IMR-90 (cell line): ENCODE data around the gene STX2. TPM values are rescaled to one million over a fixed set of nuclear protein-coding genes. Genes with fewer than 3 reads are reported as not detected.

Source experiments
- ATAC-seq: fragments of 200-7000 bp; cut with Tn5 transposase; 2 replicates; pipeline ENCODE4 v1.9.1; 2020; ENCODE audit warnings: low read depth, mild to moderate bottlenecking, moderate library complexity
- BruUV-seq: library from RNA; stranded (reverse); fragments of 400-500 nt; replicated peaks from 2 replicates; lab custom pipeline; 2021; lab: Mats Ljungman, UMichigan
- CTCF ChIA-PET: fragments of 300-600 bp; formaldehyde crosslinking; extraction: SDS; loops from one replicate; lab custom pipeline; 2021; ENCODE audit warnings: antibody characterized with exemption; lab: Yijun Ruan, JAX
- POLR2A ChIA-PET: fragments of 300-600 bp; sonication (Branson Sonifier 250); formaldehyde crosslinking; loops from one replicate; lab custom pipeline; 2022; ENCODE audit warnings: antibody characterized with exemption; ENCODE audit not compliant: unreplicated experiment; lab: Charles Lee
- DNase-seq: peaks from one replicate; pipeline ENCODE4 v3.0.0; 2013
- H2AFZ ChIP-seq: replicated peaks from 2 replicates; pipeline ENCODE3; 2013; ENCODE audit warnings: low read length, mild to moderate bottlenecking; ENCODE audit not compliant: poor library complexity
- H2AK5ac ChIP-seq: 2 replicates; pipeline ENCODE4 v1.6.1; 2013; ENCODE audit warnings: low read depth, low read length, inconsistent platforms
- H2AK9ac ChIP-seq: replicated peaks from 2 replicates; pipeline ENCODE3; 2013; ENCODE audit warnings: mild to moderate bottlenecking, low read depth, low read length, moderate library complexity; ENCODE audit not compliant: poor library complexity
- H2BK120ac ChIP-seq: 2 replicates; pipeline ENCODE4 v1.6.1; 2013; ENCODE audit warnings: low read depth, low read length, inconsistent platforms
- H2BK15ac ChIP-seq: 3 replicates; pipeline ENCODE4 v1.6.1; 2013; ENCODE audit warnings: low read depth, low read length, inconsistent platforms
- H2BK20ac ChIP-seq: 2 replicates; pipeline ENCODE4 v1.6.1; 2013; ENCODE audit warnings: low read depth, mild to moderate bottlenecking, inconsistent platforms, low read length, moderate library complexity
- H2BK5ac ChIP-seq: 2 replicates; pipeline ENCODE4 v1.6.1; 2013; ENCODE audit warnings: mild to moderate bottlenecking, low read depth, low read length, inconsistent platforms; ENCODE audit not compliant: poor library complexity, severe bottlenecking
- H3K14ac ChIP-seq: replicated peaks from 2 replicates; pipeline ENCODE4 v1.6.1; 2013; ENCODE audit warnings: low read depth, low read length, inconsistent platforms
- H3K18ac ChIP-seq: 2 replicates; pipeline ENCODE4 v1.6.1; 2013; ENCODE audit warnings: low read depth, low read length, control low read depth
- H3K23ac ChIP-seq: 2 replicates; pipeline ENCODE4 v1.6.1; 2013; ENCODE audit warnings: low read depth, low read length, inconsistent platforms
- H3K27ac ChIP-seq: 2 replicates; pipeline ENCODE4 v1.5.1; 2013; ENCODE audit warnings: mild to moderate bottlenecking, control low read depth, low read length; ENCODE audit not compliant: insufficient read depth
- H3K27me3 ChIP-seq: 2 replicates; pipeline ENCODE4 v1.6.1; 2013; ENCODE audit warnings: low read length; ENCODE audit not compliant: control insufficient read depth, insufficient read depth
- H3K36me3 ChIP-seq: 2 replicates; pipeline ENCODE4 v1.6.1; 2013; ENCODE audit warnings: low read length, mixed read lengths; ENCODE audit not compliant: control insufficient read depth, insufficient read depth
- H3K4ac ChIP-seq: 2 replicates; pipeline ENCODE4 v1.6.1; 2013; ENCODE audit warnings: low read depth, low read length, inconsistent platforms
- H3K4me1 ChIP-seq: 2 replicates; pipeline ENCODE4 v1.6.1; 2013; ENCODE audit warnings: low read length, mixed read lengths; ENCODE audit not compliant: control insufficient read depth, insufficient read depth
- H3K4me2 ChIP-seq: 2 replicates; pipeline ENCODE4 v1.6.1; 2013; ENCODE audit warnings: low read depth, mild to moderate bottlenecking, control low read depth, low read length, moderate library complexity
- H3K4me3 ChIP-seq: 2 replicates; pipeline ENCODE4 v1.5.1; 2013; ENCODE audit warnings: low read depth, mild to moderate bottlenecking, control low read depth, low read length, moderate library complexity; ENCODE audit not compliant: insufficient read depth
- H3K56ac ChIP-seq: 2 replicates; pipeline ENCODE4 v1.6.1; 2013; ENCODE audit warnings: low read length, inconsistent platforms; ENCODE audit not compliant: insufficient read depth; ENCODE audit errors: extremely low read depth
- H3K79me1 ChIP-seq, 2 experiments: 2 replicates each; pipeline ENCODE4 v1.6.1; 2013; ENCODE audit warnings: low read length in 2 of 2, inconsistent platforms in 1 of 2, low read depth in 1 of 2
- H3K9ac ChIP-seq: 2 replicates; pipeline ENCODE4 v1.6.1; 2013; ENCODE audit warnings: low read depth, low read length, control low read depth
- H3K9me1 ChIP-seq: 2 replicates; pipeline ENCODE4 v1.6.1; 2013; ENCODE audit warnings: low read length, inconsistent platforms; ENCODE audit not compliant: insufficient read depth
- H3K9me3 ChIP-seq: 2 replicates; pipeline ENCODE4 v1.6.1; 2013; ENCODE audit warnings: low read length; ENCODE audit not compliant: control insufficient read depth, insufficient read depth
- H4K20me1 ChIP-seq: 2 replicates; pipeline ENCODE4 v1.6.1; 2013; ENCODE audit warnings: low read length, inconsistent platforms; ENCODE audit not compliant: insufficient read depth
- H4K5ac ChIP-seq: 2 replicates; pipeline ENCODE4 v1.6.1; 2013; ENCODE audit warnings: mild to moderate bottlenecking, low read depth, low read length, control low read depth
- H4K8ac ChIP-seq, 2 experiments: 2 replicates each; pipeline ENCODE4 v1.6.1; 2013; ENCODE audit warnings: low read depth in 2 of 2, low read length in 2 of 2, control low read depth in 1 of 2, inconsistent platforms in 1 of 2
- H4K91ac ChIP-seq: 2 replicates; pipeline ENCODE4 v1.6.1; 2013; ENCODE audit warnings: low read depth, low read length, inconsistent platforms; ENCODE audit not compliant: insufficient read depth
- CEBPB ChIP-seq: IDR thresholded peaks from 2 replicates; pipeline ENCODE4 v1.6.1; 2012; ENCODE audit warnings: low read depth, low read length, improper control_type of control experiment
- CHD1 ChIP-seq: IDR thresholded peaks from 2 replicates; pipeline ENCODE4 v1.6.1; 2012; ENCODE audit warnings: low read depth, low read length, improper control_type of control experiment
- ELK1 ChIP-seq: fragments of 150-350 bp; IDR thresholded peaks from 2 replicates; pipeline ENCODE4 v1.6.1; 2016; ENCODE audit warnings: low read depth, mild to moderate bottlenecking, low read length, moderate library complexity, borderline replicate concordance
- FOS ChIP-seq: fragments of 150-350 bp; IDR thresholded peaks from 2 replicates; pipeline ENCODE4 v1.6.1; 2016; ENCODE audit warnings: low read depth, low read length
- MAFK ChIP-seq: IDR thresholded peaks from 2 replicates; pipeline ENCODE4 v1.6.1; 2012; ENCODE audit warnings: low read depth, low read length, improper control_type of control experiment
- MAZ ChIP-seq: IDR thresholded peaks from 2 replicates; pipeline ENCODE4 v1.6.1; 2012; ENCODE audit warnings: low read depth, mild to moderate bottlenecking, low read length, improper control_type of control experiment, moderate library complexity, borderline replicate concordance
- MXI1 ChIP-seq: IDR thresholded peaks from 2 replicates; pipeline ENCODE4 v1.6.1; 2012; ENCODE audit warnings: low read depth, mild to moderate bottlenecking, low read length, moderate library complexity, borderline replicate concordance
- NFE2L2 ChIP-seq: fragments of 150-350 bp; IDR thresholded peaks from 2 replicates; pipeline ENCODE4 v1.6.1; 2016; ENCODE audit warnings: low read depth, mild to moderate bottlenecking, low read length
- POLR2A ChIP-seq: IDR thresholded peaks from 2 replicates; pipeline ENCODE4 v1.6.1; 2012; ENCODE audit warnings: mild to moderate bottlenecking, low read depth, low read length
- RCOR1 ChIP-seq: IDR thresholded peaks from 2 replicates; pipeline ENCODE4 v1.6.1; 2012; ENCODE audit warnings: mild to moderate bottlenecking, low read length, improper control_type of control experiment; ENCODE audit not compliant: insufficient replicate concordance
- SMC3 ChIP-seq: fragments of 150-350 bp; IDR thresholded peaks from 2 replicates; pipeline ENCODE4 v1.6.1; 2016; ENCODE audit warnings: low read depth, mild to moderate bottlenecking, antibody characterized with exemption, low read length, moderate library complexity
- USF2 ChIP-seq: fragments of 150-350 bp; IDR thresholded peaks from 2 replicates; pipeline ENCODE4 v1.6.1; 2017; ENCODE audit warnings: mild to moderate bottlenecking, antibody characterized with exemption, low read length, low read depth
- WGBS, 2 experiments: methylation state at CpG; one replicate each; pipeline versions ENCODE4 v1.1.5 to v1.1.7; 2013; ENCODE audit warnings: missing lambda C conversion rate in 2 of 2; ENCODE audit not compliant: insufficient read length in 1 of 2; ENCODE audit errors: extremely low coverage in 2 of 2; 5-methylcytosine and 5-hydroxymethylcytosine counted together
- dilution Hi-C: fragments of 300-500 bp; cut with HindIII; formaldehyde crosslinking; loops from one replicate; pipeline ENCODE4 v1.14.3; 2018; ENCODE audit warnings: low sequenced_read_pairs; ENCODE audit not compliant: unreplicated experiment
- in situ Hi-C: fragments of 300-500 bp; cut with MboI; formaldehyde crosslinking; loops from 3 replicates; pipeline ENCODE4 v1.14.3; 2019; ENCODE audit warnings: low sequenced_read_pairs, inconsistent platforms, mixed read lengths
- intact Hi-C: fragments of 100-400 bp; cut with micrococcal nuclease; formaldehyde crosslinking; loops from 2 replicates; pipeline ENCODE4 v1.10.0; 2022
- polyA plus RNA-seq, 3 experiments: library from polyadenylated mRNA; depleted of rRNA; stranded (reverse); fragments of >200 nt; gene quantifications; 2 replicates each; pipeline ENCODE4 v1.2.3, GENCODE V29; 2012; ENCODE audit warnings: low replicate concordance in 1 of 3
- total RNA-seq: library from RNA; depleted of rRNA; stranded (reverse); fragments of >200 nt; gene quantifications from 2 replicates; pipeline ENCODE4 v1.2.3, GENCODE V29; 2012
- TF ChIP-seq, protein P1 (sequence below): conservative IDR thresholded peaks from 2 replicates; pipeline ENCODE4 v1.5.1; 2012; ENCODE audit warnings: mild to moderate bottlenecking, low read depth, low read length, improper control_type of control experiment

STX2 gene
- total and polyA plus RNA-seq, 2 of the 4 experiments (the other 2 are of a cell fraction) = 26.9 to 32.5 TPM

DNA sequence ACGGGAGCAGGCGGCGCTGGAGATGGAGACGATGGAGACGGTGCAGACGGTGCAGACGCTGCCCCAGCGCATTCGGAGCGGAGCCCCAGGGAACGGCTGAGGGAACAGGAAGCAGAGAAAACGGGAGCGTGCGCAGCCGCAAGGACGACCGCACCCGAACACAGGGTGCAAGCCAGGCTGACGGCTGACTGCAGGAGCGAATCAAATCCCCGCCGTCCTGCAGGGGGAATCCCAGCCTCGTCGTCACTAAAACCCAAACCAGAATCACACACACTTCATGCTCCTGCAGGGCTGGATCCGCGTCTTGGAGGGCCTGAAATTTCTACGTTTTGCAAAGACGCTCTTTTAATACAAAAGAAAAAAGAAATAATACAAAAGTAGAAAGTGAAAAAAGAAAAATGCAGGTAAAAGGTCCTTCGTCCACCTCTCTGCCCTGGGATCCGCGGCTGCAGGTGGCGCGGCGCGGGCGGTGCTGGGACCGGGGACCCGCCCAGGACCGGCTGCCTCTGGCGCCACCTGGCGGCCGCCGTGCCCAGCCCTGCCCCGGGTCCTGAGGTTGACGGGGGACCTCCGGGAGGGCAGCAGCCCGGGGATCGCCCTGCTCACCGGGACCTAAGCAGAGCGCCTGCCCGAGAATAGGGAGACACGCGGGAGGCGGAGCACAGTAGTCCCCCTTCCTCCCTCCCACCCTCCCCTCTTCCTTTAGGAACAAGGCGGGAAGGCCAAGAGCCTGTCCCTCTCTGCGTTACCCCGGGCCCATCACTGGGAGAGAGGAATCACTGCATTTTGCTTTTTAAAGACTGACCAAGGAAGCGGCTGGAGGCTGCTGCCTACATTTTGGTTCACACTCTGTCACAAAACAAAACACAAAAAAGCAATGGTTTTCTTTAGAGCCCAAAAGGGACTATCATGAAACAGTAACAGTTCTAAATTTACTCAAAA lies 20.1 kb downstream of the STX2 start:
- no peak overlapping the region for H3K4ac ChIP-seq
- no peak overlapping the region for H2BK20ac ChIP-seq
- no peak overlapping the region for H3K4me3 ChIP-seq
- no peak overlapping the region for H2AK5ac ChIP-seq
- in situ Hi-C loops (loop anchor here (25.0 kb wide), 1 partner anchor 893 kb away; the partner anchor contains the start of gene SFSWAP), intact Hi-C loops (no loop called here), dilution Hi-C loops (no loop called here)
- H4K5ac ChIP-seq = no peak overlapping the region
- no peak overlapping the region for H4K8ac ChIP-seq
- H3K4me1 ChIP-seq = no peaks in the 10 kb centered on the region
- H3K14ac ChIP-seq = no peak overlapping the region
- no peak overlapping the region for H2AK9ac ChIP-seq
- H2BK5ac ChIP-seq = no peak overlapping the region
- ATAC-seq (peak; percentile 84), DNase-seq (no peak)
- H3K9me3 ChIP-seq = no peaks in the 10 kb centered on the region
- H4K91ac ChIP-seq = no peak overlapping the region
- H4K20me1 ChIP-seq = no peaks in the 10 kb centered on the region
- H3K27ac ChIP-seq = no peak overlapping the region
- ChIA-PET CTCF (interaction anchor here (1.4 kb wide), 1 partner anchor 15 kb away, joined by 3 read pairs; no protein-coding TSS in a partner anchor), POLR2A (no interaction called here)
- H3K56ac ChIP-seq = no peak overlapping the region
- WGBS, 2 experiments = 37% methylated on average over 14 of the region's 58 CpGs; no CpG with 5 or more reads in 1 of the 2 experiments
- H2BK15ac ChIP-seq = no peak overlapping the region
- no peaks in the 10 kb centered on the region; the same call in 1 of the 2 replicates for H3K9me1 ChIP-seq
- H3K23ac ChIP-seq = no peak overlapping the region
- no peaks in the 10 kb centered on the region for H3K27me3 ChIP-seq
- no peak overlapping the region for H2BK120ac ChIP-seq
- H3K9ac ChIP-seq = no peak overlapping the region
- peaks cover 29% of the 10 kb centered on the region for H3K36me3 ChIP-seq
- BruUV-seq = no TSS peak
- no peak overlapping the region for H3K18ac ChIP-seq
- peak overlapping the region; percentile 39; the same call in 1 of the 2 replicates for H3K4me2 ChIP-seq
- peak overlapping the region; percentile 21 for H2AFZ ChIP-seq
- H3K79me1 ChIP-seq = peaks cover 17 to 32% of the 10 kb centered on the region in 2 experiments
- TF ChIP-seq ELK1 (no peak), USF2 (no peak), MAFK (no peak), CEBPB (no peak), RCOR1 (no peak), MXI1 (no peak), POLR2A (no peak), SMC3 (peak; percentile 38; the same call in 1 of the 2 replicates), FOS (no peak), NFE2L2 (no peak), MAZ (no peak), CHD1 (no peak)
- TF ChIP-seq, protein P1, sequence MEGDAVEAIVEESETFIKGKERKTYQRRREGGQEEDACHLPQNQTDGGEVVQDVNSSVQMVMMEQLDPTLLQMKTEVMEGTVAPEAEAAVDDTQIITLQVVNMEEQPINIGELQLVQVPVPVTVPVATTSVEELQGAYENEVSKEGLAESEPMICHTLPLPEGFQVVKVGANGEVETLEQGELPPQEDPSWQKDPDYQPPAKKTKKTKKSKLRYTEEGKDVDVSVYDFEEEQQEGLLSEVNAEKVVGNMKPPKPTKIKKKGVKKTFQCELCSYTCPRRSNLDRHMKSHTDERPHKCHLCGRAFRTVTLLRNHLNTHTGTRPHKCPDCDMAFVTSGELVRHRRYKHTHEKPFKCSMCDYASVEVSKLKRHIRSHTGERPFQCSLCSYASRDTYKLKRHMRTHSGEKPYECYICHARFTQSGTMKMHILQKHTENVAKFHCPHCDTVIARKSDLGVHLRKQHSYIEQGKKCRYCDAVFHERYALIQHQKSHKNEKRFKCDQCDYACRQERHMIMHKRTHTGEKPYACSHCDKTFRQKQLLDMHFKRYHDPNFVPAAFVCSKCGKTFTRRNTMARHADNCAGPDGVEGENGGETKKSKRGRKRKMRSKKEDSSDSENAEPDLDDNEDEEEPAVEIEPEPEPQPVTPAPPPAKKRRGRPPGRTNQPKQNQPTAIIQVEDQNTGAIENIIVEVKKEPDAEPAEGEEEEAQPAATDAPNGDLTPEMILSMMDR = peak; percentile 56
